Caki2 (cell line): ENCODE results near the gene KCNN3. TPM values are rescaled to one million over a fixed set of nuclear protein-coding genes. Genes with fewer than 3 reads are reported as not detected.
"Not testable (repeated sequence)": the region's sequence is repeated elsewhere in the genome, so short reads cannot be mapped to it uniquely, and the experiment has no call there.

Experiments
- DNase-seq: peaks from one replicate; pipeline ENCODE4 v3.0.0-alpha.2; 2015; ENCODE audit warnings: low read depth
- in situ Hi-C: cut with HindIII; loops from 2 replicates; pipeline ENCODE4 v1.10.0; 2016; ENCODE audit warnings: low sequenced_read_pairs, low pct_unique_long_range_greater_than_20kb, mixed read lengths
- total RNA-seq: library from RNA; depleted of rRNA; stranded (reverse); fragments of >200 nt; shearing (Covaris generic); gene quantifications from 2 replicates; pipeline ENCODE4 v1.2.3, GENCODE V29; 2014; ENCODE audit warnings: low replicate concordance

Gene KCNN3
- total RNA-seq, 1 experiment from 2014 or later, result not detected

DNA sequence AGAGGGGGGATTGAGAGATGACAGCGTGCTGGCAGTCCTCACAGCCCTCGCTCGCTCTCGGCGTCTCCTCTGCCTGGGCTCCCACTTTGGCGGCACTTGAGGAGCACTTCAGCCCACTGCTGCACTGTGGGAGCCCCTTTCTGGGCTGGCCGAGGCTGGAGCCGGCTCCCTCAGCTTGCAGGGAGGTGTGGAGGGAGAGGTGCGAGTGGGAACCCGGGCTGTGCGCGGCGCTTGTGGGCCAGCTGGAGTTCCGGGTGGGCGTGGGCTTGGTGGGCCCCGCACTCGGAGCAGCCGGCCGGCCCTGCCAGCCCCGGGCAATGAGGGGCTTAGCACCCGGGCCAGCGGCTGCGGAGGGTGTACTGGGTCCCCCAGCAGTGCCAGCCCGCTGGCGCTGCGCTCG lies 192.2 kb downstream of the KCNN3 start:
- DNase-seq, in situ Hi-C loops: not testable (repeated sequence)

DNA sequence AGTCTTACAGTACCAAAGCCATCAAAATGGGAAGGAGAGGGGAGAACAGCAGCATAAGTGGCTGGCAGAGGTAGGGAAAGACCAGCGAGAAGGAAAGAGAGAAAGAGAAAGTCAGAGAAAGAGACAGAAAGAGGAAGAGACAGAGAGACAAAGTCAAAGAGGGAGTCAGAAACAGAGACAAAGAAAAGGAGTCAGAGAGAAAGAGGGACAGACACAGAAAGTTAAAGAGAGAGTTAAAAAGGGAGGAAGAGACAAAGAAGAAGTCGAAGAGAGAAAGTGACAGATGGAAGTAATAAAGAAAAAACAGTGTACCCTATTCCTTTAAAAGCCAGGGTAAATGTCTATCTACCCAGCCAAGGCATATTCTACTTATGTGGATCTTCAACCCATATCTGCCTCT lies 193.2 kb downstream of the KCNN3 start:
- in situ Hi-C loops, result not testable (repeated sequence)

DNA sequence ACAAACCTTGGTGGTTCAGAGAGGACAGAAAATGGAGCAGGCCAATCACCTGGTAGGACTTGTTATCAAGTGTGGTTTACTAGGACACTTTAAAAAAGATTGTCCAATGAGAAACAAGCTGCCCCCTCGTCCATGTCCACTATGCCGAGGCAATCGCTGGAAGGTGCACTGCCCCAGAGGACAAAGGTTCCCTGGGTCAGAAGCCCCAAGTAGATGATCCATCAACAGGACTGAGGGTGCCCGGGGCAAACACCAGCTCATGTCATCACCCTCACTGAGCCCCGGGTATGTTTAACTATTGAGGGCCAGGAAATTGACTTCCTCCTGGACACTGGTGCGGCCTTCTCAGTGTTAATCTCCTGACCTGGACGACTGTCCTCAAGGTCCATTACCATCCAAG lies 195.6 kb downstream of the KCNN3 start:
- in situ Hi-C loops, DNase-seq: not testable (repeated sequence)

More for the DNA sequence above, 193.2 kb downstream of the KCNN3 start:
- DNase-seq, result not testable (repeated sequence)

- in situ Hi-C loops, DNase-seq: not testable (repeated sequence)
Measured at GRCh38 chr1:154672245-154672644, 197.8 kb downstream of the KCNN3 start.

GRCh38 chr1:154671412-154671811 lies 198.7 kb downstream of the KCNN3 start:
- in situ Hi-C loops, DNase-seq: not testable (repeated sequence)

- DNase-seq, in situ Hi-C loops: not testable (repeated sequence)
Measured at GRCh38 chr1:154670310-154671270, 199.5 kb downstream of the KCNN3 start.

DNA sequence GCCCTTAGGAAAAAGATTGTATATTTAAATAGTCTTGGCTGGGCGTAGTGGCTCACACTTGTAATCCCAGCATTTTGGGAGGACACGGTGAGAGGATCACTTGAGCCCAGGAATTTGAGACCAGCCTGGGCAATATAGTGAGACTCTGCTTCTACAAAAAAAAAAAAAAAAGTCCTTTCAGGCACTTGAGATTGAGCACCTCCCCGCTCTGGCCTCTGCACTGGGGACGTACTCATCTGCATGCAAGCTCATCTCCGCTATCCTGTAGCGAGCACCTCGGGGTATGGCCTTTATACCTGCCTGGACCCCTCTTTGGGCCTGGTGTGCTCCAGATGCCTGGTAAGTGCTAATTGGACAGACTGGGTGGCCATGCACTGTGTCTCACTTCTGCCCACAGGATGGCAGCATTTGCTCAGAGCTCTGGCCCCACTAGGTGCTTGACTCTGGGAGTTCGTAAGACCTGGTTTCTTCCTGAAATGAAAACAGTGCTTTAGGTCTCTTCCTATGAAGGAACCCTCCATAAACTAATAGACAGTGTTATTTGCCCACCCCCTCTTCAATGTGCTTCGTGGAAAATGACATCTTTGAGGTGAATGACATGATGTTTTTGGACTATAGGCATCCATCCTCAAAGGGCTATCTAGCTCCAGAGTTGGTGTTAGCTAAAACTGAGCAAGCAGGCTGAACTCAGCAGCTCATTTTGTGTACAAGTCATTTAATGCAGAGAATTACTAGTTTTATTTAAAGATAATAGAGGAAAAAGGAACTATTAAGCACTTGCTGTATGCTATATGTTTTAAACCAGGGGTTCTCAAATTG lies 200.4 kb downstream of the KCNN3 start:
- DNase-seq, result peak; percentile 60
- in situ Hi-C loops, result no loop called here

- in situ Hi-C loops, result no loop called here
- no peak for DNase-seq
Measured at GRCh38 chr1:154666051-154666790, 203.9 kb downstream of the KCNN3 start.

GRCh38 chr1:154664331-154665002 lies 205.6 kb downstream of the KCNN3 start:
- DNase-seq, result no peak
- in situ Hi-C loops, result no loop called here

DNA sequence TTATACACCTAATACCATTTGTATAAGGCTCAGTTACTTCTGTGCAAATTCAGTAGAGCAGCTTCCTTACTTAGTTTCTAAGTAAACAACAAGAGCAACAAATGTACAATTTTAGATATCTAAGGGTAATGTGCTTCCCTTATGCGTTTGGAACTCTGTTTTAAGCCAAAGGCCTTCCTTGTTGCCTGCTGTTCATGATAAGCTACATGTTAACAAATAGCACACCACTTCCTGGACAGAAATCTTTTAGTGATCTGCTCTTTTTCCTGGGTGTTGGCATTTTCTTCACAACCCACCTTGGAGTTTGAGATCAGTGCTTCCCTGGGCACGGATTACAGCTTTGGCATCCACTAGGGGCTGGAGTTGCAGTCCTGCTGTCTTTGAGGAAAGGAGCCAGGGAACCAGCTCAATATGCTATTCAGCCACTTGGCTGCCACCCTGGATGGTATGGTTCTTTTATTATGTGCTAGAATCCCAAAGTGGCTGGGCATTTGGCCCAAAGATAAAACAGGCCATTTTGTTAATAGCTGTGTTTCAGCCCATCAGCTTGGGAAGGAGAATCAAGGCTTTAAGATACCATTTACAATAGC lies 206.5 kb downstream of the KCNN3 start:
- in situ Hi-C loops, result no loop called here

GRCh38 chr1:154661110-154661509 lies 209.0 kb downstream of the KCNN3 start:
- no peak for DNase-seq
- in situ Hi-C loops, result no loop called here

More for the DNA sequence above, 206.5 kb downstream of the KCNN3 start:
- no peak for DNase-seq

DNA sequence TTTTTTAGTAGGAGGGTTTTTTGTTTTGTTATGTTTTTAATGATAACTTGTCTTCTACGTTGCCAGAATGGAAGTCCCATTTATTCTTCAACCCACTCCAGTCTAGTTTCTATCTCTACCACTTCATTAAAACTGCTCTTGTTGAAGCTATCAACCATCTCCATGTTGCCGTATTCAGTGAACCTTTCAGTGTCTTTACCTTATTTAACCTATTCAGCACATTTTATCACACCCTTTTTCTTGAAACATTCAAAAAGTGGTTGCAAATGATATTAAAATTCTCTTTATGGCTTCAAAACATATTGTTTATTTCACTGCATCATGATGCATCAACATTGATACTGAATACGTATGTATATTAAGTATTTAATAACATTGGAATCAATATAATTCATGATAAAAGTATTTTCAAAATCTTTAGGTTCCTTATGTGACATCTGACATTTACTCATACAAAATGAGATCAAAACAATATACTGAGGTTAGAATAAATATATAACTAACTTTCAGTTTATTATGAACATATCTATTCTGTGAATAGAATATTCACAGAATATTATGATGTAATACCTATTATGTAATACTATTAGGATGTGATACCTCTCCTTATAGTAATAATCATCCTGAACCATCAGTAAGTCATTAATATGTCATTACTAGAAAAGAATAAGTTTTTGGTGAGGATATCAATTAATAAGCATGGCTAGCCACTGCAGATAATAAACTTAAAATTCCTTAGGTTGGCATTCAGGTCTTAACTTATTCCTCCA lies 210.1 kb downstream of the KCNN3 start:
- DNase-seq, result no peak
- in situ Hi-C loops, result no loop called here

DNA sequence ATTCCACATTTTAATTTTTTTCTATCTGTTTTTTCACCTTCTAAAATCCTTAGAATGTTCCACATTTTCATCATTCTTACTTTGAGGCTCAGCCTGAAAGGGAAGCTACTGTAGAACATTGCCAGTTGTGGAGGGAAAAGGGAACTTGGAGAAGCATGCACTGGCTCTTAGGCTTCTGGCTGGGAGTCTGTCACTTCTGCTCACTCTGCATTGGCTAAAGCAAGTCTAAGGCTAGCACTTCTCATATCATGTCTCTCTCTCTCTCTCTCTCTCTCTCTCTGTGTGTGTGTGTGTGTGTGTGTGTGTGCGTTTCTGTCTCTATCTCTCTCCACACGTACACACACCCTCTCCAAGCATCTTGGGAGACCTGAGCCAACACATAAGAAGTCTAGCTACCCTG lies 212.5 kb downstream of the KCNN3 start:
- in situ Hi-C loops, result no loop called here
- DNase-seq, result no peak

GRCh38 chr1:154652893-154653292 lies 217.2 kb downstream of the KCNN3 start:
- in situ Hi-C loops, result no loop called here
- no peak for DNase-seq
